ENCODE results near the gene OR3A2.
"Not testable (repeated sequence)": the region's sequence is repeated elsewhere in the genome, so short reads cannot be mapped to it uniquely, and the experiment has no call there.

The OR3A2 gene
- 0.21 to 0.24 reads per million in 2 donors for total RNA-seq

DNA sequence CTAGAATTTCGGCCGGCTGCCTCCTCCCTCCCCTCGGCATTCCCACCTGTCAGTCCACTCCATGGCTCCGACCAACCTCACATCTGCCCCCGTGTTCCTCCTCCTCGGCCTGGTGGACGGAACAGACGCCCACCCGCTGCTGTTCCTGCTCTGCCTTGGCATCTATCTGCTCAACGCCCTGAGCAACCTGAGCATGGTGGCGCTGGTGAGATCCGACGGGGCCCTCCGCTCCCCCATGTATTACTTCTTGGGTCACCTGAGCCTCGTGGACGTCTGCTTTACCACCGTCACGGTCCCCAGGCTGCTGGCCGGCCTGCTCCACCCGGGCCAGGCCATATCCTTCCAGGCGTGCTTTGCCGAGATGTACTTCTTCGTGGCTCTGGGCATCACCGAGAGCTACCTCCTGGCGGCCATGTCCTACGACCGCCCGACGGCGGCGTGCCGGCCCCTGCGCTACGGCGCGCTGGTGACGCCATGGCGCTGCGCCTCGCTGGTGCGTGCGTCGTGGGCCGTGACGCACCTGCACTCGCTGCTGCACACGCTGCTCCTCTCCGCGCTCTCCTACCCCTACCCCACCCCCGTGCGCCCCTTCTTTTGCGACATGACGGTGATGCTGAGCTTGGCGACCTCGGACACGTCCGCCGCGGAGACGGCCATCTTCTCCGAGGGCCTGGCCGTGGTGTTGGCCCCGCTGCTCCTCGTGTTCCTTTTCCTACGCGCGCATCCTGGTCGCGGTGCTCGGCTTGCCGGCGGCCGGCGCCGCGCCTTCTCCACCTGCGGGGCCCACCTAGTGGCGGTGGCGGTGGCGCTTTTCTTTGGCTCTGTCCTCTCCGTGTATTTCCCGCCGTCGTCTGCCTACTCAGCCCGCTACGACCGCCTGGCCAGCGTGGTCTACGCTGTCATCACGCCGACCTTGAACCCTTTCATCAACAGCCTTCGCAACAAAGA is at the start of gene OR3A2:
OR3A2 (minus strand) TSS at position 440 of the 948 bp plus-strand sequence.
- no peak for DNase-seq

DNA sequence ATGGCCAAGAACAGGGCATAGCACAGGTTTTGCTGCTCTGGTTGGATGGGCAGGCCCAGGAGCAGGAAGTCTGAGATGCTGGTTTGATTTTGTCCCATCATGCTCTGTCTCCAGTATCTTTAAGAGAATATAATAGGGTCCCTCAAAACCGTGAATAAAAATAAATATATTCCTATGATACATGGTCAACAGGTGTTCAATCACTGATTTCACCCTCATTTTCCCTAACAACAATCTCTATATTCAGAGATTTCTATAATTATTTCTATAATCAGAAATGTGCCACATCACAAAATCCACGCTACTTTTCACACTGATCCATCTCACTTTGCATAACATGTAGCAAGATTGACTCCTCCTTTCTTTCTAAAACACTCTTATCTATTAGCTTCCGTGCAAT is 47.6 kb upstream of the OR3A2 start, which contains the start of gene OR1E2:
OR1E2 (minus strand) TSS at position 101 of the 400 bp plus-strand sequence; CDS start at position 101, 0 bp downstream.
- no peak for DNase-seq

DNA sequence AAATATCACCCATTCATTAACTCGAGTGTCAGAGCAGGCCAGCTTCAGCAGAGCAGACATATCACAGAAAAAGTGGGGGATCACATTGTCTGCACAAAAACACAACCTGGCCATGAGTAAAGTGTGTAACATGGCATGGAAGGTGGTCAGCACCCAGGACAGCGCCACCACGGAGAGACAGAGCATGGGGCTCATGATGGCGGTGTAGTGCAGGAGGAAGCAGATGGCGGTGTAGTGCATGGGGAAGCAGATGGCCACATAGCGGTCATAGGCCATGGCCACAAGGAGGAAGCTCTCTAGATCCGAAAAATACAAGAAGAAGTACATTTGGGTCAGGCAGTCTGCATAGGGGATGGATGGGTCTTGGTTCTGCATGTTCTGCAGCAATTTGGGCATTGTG is 47.1 kb upstream of the OR3A2 start:
- DNase-seq: not testable (repeated sequence)

DNA sequence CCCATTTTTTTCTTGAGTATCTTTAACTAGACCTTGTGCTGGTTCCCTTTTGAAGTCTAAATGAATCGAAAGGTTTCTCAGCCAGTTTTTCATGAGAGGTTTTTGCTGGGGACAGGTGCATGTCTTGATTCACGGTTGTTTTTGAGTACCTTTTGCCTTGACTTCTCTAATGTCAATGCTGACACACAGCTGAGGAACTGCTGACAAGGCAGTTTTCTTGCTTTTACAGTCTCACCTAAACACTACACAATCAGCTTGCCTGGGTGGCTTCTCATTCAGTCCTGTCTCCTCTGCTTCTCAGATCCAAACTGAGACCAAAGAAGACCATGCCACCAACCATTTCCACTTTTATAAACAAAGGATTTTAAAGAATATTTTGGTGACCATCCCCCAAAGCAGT is 32.1 kb upstream of the OR3A2 start:
- no peak for DNase-seq

DNA sequence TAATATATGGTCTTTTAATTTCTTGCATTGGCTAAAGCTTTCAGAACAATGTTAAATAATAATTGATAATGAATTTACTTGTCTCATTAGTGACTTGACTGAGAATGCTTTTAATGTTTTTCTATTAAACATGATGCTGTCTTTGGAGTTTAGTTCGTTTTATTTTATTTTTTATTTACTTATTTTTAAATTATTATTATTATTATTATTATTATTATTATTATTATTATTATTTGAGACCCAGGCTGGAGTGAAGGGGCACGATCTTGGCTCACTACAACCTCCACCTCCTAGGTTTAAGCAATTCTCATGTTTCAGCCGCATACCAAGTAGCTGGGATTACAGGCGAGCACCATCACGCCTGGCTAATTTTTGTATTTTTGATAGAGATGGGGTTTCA is 29.5 kb upstream of the OR3A2 start:
- DNase-seq: no peak

DNA sequence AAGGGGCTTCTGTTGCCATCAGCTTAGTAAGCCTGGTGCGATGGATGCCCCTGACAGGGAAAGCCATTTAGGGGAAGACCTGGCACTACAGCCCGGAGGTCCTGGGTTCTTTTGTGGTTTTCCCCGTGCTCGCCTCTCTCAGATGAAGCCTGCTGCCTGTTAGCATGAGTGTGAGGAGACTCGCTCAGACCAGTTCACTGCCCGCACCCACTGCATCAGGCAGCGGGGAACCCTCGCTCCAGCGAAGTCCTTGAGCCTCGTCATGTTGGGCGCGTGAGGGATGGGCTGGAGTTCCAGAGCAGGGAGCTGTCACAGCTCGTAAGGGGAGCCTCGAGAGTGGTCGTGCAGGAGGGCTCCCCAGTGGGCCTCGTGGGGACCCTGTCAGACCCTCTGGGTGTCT is 26.1 kb upstream of the OR3A2 start:
- not testable (repeated sequence) for DNase-seq

DNA sequence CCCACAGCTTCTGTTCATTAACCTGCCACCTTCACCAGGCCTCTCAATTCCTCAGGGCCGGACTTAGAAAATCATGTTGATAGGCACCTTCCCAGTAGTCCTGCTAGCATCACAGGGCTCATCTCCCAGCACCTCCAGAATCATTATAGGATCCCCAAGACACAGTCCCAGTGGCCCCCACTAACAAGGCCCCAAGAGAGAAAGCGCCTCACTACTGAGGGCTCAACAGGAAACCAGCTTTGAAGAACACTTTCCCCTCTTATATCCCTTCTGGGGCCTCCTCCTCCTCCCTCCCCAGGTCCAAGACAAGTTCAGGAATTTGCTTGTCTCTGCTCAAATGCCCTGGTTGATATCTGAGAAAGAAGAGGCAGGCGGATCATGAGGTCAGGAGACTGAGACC is 25.0 kb upstream of the OR3A2 start, which contains the start of gene OR3A3:
OR3A3 (plus strand) TSS at position 301 of the 400 bp plus-strand sequence.
- no peak for DNase-seq

DNA sequence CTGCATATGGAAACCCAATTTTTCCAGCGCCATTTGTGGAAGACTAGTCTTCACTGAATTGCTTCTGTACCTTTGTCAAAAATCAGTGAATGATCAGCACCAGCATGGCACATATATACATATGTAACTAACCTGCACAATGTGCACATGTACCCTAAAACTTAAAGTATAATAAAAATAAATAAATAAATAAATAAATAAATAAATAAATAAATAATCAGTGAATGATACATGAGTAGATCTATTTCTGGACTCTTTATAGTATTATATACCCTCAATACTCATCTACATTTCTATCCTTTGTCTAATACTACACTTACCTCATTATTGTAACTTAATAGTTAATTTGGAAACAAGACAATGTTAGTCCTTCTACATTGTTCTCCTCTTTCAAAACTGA is 17.7 kb upstream of the OR3A2 start:
- DNase-seq: not testable (repeated sequence)

DNA sequence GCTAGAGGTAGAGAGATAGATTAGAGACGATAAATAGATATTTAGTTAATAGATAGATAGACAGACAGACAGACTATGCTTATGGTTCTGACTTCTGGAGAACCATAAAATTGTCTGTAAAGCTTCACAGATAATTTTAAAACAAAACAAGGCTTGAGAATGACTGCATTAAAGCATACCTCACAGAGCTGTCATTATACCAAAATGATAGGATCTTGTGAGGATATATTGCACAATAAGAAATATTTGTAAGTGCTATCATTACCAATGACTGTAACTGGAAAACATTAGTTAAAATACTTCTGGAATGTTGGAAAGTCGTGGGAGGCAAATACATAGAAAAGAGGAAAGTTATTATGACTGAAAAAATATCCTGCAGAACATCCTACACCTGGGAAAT is 15.7 kb upstream of the OR3A2 start:
- no peak for DNase-seq

DNA sequence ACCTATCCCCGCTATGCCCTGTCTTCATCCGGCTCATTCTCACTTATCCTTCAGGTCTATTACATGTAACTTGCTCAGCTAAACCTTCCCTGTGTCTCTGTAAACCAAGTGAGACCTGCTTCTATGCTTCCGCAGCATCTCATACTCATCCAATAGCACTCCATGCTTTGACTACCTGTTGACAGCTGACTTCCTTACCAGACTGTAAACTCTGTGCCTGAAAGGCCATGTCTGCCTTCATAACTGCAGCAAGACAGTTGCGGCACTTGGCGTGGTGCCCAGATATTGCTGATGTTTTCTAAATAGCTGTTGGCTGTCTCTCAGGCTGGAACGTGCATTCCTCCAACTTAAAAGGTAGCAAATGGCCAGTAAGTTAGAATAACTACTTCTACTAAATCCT is 13.9 kb upstream of the OR3A2 start:
- no peak for DNase-seq

DNA sequence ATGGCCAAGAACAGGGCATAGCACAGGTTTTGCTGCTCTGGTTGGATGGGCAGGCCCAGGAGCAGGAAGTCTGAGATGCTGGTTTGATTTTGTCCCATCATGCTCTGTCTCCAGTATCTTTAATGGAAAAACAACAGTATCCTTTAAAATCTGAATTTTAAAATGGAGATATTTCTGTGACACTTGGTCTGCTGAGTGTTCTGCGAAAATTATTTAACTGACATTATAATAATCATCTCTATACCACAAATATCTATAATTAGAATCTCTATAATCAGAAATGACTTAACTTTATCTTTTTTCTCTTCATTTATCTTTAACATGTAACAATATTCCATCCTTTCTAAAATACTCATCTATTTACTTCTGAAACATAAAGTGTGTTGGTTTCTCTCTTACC is 12.2 kb upstream of the OR3A2 start, which contains the start of gene OR1E1:
OR1E1 (minus strand) TSS at position 101 of the 400 bp plus-strand sequence; CDS start at position 101, 0 bp downstream.
- DNase-seq: no peak

DNA sequence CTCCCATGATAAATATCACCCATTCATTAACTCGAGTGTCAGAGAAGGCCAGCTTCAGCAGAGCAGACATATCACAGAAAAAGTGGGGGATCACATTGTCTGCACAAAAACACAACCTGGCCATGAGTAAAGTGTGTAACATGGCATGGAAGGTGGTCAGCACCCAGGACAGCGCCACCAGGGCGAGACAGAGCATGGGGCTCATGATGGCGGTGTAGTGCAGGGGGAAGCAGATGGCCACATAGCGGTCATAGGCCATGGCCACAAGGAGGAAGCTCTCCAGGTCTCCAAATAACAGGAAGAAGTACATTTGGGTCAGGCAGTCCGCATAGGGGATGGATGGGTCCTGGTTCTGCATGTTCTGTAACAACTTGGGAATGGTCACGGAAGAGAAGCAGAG is 11.7 kb upstream of the OR3A2 start:
- DNase-seq: not testable (repeated sequence)

DNA sequence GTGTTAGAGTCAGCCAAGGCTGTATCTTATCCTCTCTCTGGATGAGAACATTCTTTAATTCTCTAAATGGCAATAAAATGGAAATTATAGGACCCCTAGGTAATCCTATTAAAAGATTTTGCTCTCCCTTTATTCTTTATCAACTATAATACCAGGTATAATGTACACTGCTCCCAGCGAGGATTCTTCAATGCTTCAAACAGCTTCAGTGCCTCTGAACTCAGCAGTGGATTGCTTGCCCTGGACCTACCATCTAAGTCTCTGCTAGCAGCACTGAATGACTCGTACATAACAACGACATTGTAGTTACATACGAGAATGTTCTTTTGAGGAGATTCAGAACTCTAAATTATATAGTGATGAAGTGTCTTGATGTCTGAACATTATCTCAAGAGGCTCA is 3.7 kb upstream of the OR3A2 start:
- no peak for DNase-seq

DNA sequence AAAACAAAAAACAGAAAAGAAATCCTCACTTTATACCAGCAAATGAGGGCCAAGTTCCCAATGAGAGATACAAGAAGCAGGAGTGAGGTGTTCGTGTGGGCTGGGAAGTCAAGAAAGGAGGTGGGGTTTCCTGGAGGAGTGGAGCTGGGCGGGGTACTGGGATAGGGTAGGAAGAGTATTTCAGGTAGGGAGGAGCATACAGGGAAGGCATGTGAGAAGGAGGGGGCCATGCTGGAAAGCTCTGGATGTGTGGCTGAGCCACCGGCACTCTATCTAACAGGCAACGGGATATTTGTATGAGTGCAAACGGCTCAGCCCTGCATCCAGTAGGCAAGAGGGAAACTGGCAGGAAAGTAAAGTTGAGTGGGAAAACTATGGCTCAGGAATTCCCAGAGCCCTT is 4.2 kb downstream of the OR3A2 start:
- no peak for DNase-seq

DNA sequence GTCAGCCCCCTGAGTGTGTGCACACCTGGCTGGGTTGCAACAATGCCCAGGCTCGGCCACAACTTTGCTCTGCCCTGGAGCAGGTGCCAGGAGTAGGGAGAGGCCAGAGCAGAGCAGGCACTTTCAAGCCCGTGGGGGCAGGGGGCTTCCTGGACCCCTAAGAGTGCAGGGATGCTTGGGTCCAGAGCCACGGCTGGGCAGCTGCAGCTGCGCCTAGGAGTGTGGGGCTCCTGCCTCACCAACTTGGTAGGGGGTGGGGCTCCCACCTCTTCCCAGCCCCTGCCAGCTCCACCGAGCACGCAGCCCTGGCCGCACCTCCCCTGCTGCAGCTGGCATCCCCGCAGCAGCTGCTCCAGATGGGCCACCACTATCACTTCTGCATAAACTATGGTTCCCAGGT is 7.8 kb downstream of the OR3A2 start:
- no peak for DNase-seq

DNA sequence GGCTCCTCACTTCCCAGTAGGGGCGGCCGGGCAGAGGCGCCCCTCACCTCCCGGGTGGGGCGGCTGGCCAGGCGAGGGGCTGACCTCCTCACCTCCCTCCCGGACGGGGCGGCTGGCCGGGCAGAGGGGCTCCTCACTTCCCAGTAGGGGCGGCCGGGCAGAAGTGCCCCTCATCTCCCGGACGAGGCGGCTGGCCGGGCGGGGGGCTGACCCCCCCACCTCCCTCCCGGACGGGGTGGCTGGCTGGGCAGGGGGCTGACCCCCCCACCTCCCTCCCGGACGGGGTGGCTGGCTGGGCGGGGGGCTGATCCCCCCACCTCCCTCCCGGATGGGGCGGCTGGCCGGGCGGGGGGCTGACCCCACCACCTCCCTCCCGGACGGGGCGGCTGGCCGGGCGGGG is 14.9 kb downstream of the OR3A2 start:
- DNase-seq: not testable (repeated sequence)

DNA sequence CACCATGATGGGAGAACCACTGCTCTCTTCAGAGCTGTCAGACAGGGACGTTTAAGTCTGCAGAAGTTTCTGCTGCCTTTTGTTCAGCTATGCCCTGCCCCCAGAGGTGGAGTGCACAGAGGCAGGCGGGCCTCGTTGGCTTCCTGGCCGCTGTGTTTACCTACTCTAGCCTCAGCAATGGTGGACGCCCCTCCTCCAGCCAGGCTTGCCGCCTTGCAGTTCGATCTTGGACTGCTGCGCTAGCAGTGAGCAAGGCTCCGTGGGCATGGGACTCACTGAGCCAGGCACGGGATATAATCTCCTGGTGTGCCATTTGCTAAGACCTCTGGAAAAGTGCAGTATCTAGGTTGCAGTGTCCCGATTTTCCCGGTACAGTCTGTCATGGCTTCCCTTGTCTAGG is 43.3 kb downstream of the OR3A2 start:
- not testable (repeated sequence) for DNase-seq

DNA sequence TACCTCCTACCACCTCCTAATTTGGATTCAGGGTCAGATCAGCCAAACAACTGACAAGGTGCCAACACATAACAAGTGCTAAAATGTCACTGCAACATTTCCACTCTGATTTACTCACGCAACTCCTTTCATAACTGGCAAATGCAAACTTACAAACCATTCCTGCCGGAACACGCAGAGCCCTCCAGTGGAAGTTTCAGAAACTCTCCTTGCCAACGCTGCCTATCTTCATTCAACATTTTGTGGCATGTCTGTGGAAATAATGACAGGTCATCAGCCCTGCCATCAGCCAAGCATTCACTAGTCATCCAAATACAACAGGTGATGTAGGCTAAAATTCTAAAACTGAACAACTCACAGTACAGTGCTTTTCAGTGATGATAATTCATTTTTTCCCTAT is 50.2 kb downstream of the OR3A2 start:
- DNase-seq: no peak

DNA sequence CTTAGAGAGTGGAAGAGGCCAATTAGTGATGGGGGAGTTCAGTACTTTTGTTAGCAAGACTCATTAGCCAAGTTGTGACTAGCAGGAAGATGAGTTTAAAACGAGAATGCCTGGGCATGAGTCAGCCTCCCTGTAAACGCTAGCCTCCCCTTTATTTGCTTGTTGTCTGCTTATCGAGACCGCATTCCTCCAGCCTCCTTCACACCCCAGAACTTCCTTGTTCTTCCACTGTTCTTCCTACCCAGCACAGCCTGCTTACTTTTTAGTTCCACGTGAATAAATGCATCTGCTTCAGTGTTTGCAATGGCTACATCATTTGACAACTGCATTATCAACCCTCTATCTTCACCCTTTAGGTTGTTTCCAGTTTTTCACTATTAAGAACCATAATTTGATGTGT is 67.8 kb downstream of the OR3A2 start:
- DNase-seq: no peak

DNA sequence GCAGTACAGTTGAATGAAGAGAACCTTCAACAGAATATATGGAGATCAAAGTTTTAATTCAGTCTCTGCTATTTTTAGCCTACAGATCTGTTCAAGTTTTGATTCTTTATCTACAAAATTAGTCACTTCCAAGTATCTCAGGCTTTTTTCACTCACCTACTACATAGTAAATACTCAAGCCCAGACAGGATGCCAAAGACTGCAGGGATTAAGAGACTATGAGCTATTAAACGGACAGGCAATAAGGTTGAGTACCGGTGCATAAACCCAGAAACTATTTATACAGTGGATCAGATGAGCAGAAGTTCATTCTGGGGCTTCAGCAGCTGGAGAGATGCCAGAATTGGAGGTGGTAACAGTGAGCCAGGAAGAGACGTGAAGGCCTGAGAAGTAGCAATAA is 69.3 kb downstream of the OR3A2 start:
- no peak for DNase-seq

DNA sequence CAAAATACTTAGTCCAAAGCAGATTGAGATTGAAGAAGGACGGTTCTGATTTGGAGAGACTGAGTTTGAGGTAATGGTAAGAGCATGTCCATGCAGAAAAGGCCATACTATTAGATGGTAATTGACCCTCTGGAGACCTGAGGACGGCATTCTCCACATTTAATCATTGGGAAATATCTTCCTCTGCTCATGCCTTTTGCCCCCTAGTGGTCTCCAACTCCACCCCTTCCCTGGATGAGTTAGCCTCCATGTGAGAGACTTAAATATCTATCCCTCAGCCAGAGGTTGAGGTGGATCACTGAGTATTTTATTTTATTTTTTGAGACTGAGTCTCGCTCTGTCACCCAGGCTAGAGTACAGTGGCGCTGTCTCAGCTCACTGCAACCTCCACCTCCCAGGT is 77.5 kb downstream of the OR3A2 start:
- no peak for DNase-seq

DNA sequence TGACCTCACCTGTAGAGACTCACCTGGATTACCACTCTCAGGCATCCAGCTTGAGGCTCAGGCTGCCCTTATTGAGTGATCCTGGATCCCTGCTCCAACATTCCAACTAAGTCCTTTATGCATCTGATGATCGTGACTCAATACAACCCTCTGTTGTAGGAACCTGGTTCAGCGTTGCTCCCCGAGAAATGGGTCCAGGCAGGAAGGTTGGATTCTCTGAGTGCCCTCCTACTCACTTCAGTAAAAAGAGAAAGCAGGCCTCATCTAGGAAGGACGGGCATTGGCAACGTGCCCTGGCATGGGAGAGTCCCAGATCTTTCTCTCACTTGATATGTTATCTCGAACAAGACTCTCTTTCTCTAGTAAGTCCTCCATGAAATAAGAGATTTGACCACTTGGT is 87.8 kb downstream of the OR3A2 start, which contains the start of gene OR3A1:
OR3A1 (minus strand) TSS at position 101 of the 400 bp plus-strand sequence. CDS start 5,778 bp downstream, outside the sequence.
- DNase-seq: no peak

DNA sequence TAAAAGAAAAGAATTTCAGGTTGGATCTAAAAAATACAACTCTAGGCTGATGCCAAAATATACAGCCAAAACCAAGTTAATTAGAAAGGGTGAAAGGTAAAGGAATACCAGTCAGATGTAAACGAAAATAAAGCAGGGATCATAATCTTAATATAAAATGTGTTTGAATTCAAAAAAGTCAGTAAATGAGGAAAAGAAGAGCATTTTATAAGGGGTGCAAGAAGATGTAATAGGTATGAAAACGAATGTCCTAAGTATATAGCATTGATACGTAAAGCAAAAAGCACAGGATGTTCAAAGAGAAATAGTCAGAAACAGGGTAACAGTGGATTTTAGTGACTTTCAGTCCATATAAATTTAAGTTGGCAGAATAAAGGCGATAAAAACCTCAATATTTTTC is 90.5 kb downstream of the OR3A2 start:
- no peak for DNase-seq

DNA sequence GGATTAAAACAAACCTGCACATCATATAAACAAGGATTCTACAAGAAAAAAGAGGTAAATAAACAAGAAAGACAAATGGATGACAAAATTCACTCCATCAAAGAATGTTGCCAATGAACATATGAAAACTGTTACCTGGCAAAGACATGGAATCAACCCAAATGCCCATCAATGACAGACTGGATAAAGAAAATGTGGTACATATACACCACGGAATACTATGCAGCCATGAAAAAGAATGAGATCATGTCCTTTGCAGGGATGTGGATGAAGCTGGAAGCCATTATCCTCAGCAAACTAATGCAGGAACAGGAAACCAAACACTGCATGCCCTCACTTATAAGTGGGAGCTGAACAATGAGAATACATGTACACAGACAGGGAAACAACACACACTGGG is 92.6 kb downstream of the OR3A2 start:
- not testable (repeated sequence) for DNase-seq
